22Rv1 (cell line): Measurements from ENCODE around the gene CTNNA3.

ENCODE experiments used
- ZFX ChIP-seq: fragments of 450-650 bp; IDR thresholded peaks from 2 replicates; pipeline ENCODE4 v1.6.1; 2017; ENCODE audit warnings: antibody characterized with exemption, borderline replicate concordance
- TF ChIP-seq, protein P1 (sequence below): fragments of 450-650 bp; IDR thresholded peaks from 2 replicates; pipeline ENCODE4 v1.5.1; 2017; ENCODE audit warnings: mild to moderate bottlenecking

DNA sequence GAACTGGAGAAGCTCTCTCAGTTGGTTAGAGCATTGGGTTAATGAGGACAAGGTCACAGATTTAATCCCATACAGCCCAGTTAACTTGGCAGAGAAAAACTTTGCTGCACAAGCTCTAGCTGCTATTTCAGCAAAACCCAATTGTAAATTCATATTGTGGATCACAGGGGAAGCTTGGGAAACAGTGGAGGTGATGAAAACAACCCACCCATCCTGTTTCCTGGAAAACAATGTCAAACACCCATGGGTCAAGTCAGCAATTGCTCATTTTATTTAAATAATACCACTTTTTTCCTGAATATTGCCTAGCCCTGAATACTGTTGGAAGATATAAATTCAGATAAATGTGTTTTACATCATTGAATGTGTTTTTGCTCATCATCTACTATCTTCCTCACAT lies 1670.8 kb downstream of the CTNNA3 start:
- TF ChIP-seq, protein P1, sequence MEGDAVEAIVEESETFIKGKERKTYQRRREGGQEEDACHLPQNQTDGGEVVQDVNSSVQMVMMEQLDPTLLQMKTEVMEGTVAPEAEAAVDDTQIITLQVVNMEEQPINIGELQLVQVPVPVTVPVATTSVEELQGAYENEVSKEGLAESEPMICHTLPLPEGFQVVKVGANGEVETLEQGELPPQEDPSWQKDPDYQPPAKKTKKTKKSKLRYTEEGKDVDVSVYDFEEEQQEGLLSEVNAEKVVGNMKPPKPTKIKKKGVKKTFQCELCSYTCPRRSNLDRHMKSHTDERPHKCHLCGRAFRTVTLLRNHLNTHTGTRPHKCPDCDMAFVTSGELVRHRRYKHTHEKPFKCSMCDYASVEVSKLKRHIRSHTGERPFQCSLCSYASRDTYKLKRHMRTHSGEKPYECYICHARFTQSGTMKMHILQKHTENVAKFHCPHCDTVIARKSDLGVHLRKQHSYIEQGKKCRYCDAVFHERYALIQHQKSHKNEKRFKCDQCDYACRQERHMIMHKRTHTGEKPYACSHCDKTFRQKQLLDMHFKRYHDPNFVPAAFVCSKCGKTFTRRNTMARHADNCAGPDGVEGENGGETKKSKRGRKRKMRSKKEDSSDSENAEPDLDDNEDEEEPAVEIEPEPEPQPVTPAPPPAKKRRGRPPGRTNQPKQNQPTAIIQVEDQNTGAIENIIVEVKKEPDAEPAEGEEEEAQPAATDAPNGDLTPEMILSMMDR = no peak
- no peak for TF ChIP-seq ZFX
